Ishikawa (cell line): ENCODE results near the gene GFI1B.

Experiments
- CEBPB ChIP-seq: IDR thresholded peaks from 2 replicates; pipeline ENCODE4 v1.6.1; 2012
- EGR1 ChIP-seq: IDR thresholded peaks from 2 replicates; pipeline ENCODE4 v1.6.1; 2012
- EP300 ChIP-seq: IDR thresholded peaks from 2 replicates; pipeline ENCODE4 v1.6.1; 2012; ENCODE audit warnings: borderline replicate concordance
- MAX ChIP-seq: IDR thresholded peaks from 2 replicates; pipeline ENCODE4 v1.6.1; 2012
- RAD21 ChIP-seq: IDR thresholded peaks from 2 replicates; pipeline ENCODE4 v1.6.1; 2012; ENCODE audit warnings: low read depth
- REST ChIP-seq: IDR thresholded peaks from 2 replicates; pipeline ENCODE4 v1.6.1; 2012; ENCODE audit warnings: low read depth, mild to moderate bottlenecking
- TAF1 ChIP-seq: IDR thresholded peaks from 2 replicates; pipeline ENCODE4 v1.6.1; 2012; ENCODE audit warnings: low read depth, mild to moderate bottlenecking
- TEAD4 ChIP-seq: IDR thresholded peaks from 2 replicates; pipeline ENCODE4 v1.6.1; 2012
- YY1 ChIP-seq: IDR thresholded peaks from 2 replicates; pipeline ENCODE4 v1.6.1; 2012; ENCODE audit warnings: low read depth
- ZBTB7A ChIP-seq: IDR thresholded peaks from 2 replicates; pipeline ENCODE4 v1.6.1; 2012; ENCODE audit warnings: low read depth

- TF ChIP-seq RAD21, result no peak
- no peak for TF ChIP-seq EP300
- no peak for TF ChIP-seq EGR1
- no peak for TF ChIP-seq TAF1
- no peak for TF ChIP-seq TEAD4
- TF ChIP-seq REST, result no peak
- TF ChIP-seq MAX, result no peak
- TF ChIP-seq ZBTB7A, result no peak
- TF ChIP-seq YY1, result no peak
- no peak for TF ChIP-seq CEBPB
Measured at GRCh38 chr9:132991351-132992300, 13.1 kb downstream of the GFI1B start.
